COLO668 (cell line): ENCODE results near the gene GRB10.
"Not testable (repeated sequence)": the region's sequence is repeated elsewhere in the genome, so short reads cannot be mapped to it uniquely, and the experiment has no call there.

Source experiments
- DNase-seq: peaks from one replicate; lab custom pipeline; 2025; ENCODE audit not compliant: unreplicated experiment; lab: John Stamatoyannopoulos, UW

Gene GRB10

DNA sequence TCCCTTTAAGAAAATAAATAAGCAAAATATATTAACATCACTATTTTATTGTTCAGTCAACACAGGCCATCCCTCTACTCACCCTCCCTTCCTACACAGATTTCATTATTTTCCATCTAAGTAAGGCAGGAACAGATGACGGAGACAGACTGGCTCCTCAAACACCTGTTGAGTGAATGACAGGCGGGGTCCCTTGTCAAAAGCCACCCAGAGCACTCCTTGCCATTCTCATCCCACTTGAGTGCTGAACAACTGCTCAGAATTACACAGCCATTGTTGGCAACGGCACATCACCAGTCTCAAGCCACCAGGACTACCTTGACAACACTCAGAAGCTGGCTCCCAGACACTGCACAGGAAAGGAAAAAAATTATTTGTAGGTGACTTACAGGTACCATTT, 3.3 kb downstream of the GRB10 start:
- no peak for DNase-seq

DNA sequence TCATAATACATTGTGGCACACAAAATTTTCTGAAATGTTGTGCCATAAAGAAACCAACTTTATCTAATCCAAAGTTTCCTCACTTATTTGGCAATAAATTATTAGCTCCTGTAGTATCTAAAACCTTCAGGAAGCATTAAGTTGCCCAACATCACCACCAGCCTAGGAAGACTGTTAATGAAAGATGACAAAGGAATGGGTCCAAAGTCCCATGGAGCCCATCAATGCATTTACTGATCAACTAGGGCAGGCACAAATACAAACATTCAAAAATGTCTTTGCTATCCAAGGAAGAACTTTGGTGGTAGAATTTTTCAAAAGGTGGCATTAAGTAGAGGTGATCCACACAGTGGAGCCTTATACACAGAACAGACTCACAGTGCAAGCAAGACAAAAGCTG, 4.5 kb downstream of the GRB10 start:
- no peak for DNase-seq

DNA sequence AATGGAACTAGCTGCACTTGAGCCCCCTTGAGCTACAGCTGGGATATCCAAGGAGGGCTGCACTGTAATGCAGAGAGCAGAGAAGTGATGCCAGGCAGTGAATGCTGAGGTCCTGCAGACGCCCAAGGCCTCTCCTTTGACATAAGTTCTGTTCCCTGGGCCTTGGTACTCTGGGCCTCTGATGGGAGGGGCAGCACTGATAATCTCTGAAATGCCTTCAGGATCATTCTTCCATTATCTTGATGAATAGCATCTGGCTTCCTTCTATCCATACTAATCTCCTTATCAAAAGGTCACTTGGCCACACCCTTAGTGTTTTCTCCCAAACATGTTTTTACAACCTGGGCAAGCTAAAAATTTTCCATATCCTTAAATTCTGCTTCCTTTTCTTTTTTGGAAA, 6.9 kb downstream of the GRB10 start:
- no peak for DNase-seq

DNA sequence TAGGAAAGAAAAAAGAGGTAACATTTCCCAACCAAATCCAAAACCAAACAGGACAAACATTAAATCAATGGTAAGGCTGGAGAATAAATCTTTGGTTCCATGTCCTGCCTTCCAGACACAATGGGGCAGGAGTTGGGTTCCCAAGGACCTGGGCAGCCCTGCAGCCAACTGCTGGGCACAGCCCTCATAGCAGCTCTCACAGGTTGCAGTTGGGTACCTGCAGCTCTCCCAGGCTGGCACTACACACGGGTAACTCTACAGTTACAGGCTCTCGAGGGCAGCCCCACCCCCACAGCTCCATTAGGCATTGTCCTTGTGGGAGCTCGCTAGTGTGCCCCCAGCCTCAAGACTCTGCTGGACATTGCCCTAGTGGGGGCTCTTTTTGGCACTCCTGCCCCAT, 7.5 kb downstream of the GRB10 start:
- no peak for DNase-seq

DNA sequence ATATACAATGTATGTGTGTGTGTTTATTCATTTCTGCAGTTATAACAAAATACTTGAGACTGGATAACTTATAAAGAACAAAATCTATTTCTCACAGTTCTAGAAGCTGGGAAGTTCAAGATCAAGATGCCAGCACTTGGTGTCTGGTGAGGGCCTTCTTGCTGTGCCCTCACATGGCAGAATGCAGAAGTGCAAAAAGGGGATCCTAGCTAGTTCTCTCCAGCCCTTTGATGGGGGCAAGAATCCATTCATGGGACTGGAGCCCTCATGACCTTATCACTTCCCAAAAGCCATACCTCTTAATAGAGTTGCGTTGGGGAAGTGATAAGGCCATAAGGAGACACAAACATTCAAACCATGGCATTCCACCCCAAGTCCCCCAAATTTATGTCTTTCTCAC, 8.4 kb downstream of the GRB10 start:
- DNase-seq, result no peak

DNA sequence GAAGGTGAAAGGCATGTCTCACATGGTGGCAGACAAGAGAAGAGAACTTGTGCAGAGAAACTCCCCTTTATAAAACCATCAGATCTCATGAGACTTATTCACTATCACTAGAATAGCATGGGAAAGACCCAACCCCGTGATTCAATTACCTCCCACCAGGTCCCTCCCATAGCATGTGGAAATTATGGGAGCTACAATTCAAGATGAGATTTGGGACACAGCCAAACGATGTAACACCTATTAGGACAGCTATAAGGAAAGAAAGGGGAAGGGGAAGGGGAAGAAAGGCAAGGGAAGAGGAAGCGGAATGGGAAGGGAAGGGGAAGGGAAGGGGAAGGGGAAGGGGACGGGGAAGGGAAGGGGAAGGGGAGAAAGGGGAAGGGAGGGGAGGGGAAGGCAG, 9.6 kb downstream of the GRB10 start:
- DNase-seq, result not testable (repeated sequence)

DNA sequence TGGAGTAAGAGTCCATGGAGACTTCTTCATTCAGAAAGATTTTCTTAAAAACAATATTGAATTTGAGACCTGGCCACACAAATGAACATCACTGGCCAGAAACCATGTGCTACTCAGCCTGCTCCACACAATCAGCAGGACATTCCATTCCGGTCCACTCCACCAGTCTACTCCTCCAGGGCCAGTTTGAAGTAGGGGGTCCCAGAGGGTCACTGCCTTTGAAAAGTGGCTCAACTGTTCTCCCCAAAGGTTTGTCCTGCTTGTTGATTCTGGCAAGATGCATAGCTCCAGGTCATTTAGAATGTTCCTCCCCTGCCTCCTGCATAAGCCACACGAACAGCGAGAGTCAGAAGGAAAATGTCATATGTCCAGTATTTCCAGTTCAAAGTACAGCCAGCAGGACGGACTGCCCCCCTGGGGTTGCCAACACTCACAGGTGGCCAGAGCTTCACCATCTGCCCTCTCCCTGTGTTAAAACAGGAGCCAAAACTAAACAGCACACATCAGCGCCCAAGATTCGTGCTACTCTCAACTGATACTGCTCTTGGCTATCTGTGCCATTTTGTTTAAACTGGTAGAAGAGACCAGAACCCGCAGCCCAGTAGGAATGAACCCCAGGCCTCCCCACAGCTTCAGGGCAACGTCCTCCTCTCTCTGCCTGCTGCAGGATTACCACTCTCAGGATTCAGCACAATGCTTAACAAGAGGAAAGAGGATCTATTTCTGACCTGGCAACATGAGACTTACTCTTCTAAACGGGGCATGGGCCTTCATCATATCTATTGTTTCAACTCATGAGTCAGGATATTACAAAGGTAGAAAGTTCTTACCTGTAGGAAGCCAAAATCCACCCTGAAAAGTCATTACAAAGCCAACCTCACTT, 11.3 kb downstream of the GRB10 start:
- DNase-seq, result no peak

DNA sequence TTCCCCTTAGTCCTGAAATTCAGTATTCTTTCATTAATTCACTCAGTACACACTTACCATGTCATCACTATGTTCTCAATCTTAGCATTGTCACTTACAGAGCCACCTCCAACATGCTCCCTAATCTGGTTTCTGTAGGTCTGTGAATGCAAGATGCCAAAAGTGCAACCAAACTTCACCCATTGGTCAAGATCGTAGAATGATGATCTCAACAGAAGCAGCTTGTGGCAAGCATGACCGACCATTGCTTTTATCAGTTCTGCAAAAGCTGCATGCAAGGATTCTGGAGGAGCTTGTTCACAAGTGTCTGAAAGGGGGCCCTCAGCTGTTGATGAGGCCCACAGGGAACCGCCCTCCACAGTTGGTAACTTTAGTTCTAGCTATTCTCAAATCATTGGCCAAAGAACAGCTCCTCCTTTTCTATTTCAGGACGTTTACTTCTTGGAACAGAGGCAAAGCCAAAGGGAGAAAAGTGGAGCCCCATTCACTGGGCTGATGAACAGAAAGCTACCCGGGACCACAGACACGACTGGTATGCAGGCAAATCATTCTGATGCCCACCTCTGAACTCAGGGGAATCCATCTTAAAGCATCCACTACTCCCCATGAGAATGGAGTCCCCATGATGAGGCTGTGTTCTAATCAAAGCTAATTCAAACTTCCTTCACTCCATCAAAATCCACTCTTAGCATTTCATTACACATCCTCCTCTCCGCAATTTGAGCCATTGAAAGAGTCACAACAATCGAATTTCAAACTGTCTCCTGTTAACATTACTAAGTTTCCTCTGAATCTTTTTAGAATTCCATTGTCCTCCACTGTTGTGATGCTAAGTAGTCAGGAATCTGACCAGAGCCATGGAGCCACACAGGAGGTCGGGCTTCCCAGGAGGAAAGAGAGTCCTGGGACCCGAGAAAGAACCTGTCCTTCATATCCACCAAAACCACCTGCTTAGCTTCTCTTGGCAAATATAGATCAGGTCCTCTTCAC, 13.9 kb downstream of the GRB10 start:
- no peak for DNase-seq

DNA sequence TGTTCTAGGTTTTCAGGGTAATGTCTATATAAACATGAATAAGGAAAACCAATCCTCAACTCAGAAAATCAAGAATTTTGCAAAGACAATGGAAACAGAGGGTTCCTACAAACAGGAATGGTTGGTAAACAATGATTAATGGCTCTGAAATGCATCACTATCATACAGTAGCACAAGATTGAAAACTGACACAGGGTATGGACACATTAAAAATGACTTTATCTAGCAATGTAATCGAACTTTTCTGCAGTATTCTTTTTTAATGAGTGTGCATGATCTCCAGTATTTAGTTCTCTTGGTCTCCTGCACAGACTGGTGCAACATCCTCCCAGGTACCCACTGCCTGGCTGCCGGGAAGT, 15.9 kb downstream of the GRB10 start:
- DNase-seq, result no peak

DNA sequence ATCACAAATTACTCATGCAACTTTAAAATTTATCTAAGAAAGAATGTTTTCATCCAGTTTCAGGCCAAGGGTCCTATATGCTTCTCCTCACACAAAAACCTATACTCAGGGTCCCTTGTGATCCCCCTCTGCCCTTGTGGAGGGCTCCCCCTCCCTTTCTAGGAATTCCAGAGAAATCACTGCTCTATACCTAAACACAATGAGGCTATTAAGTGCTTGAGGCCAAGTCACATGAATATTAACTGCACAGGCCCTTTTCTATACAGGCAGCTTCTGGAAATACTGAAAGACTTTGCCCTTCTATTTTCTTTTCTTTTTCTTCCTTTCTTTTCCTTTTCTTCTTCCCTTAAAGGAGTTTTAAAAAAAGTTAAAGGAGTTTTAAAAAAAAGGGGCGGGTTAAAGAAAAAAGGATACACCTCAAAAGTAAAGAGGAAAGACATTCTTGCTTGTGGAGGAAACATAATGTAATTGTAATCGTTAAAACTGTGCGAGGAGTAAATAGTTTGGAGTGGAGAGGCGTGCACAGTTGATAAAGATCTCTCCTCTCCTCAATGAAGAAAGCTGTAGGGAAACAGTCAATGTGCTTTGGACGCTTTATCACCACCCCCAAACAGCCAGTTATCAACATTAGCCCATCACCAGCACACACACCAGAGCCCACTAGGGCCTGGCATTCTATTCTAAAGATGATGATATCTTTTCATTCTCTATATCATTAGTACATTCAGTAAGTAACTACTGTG, 16.4 kb downstream of the GRB10 start:
- DNase-seq, result no peak

DNA sequence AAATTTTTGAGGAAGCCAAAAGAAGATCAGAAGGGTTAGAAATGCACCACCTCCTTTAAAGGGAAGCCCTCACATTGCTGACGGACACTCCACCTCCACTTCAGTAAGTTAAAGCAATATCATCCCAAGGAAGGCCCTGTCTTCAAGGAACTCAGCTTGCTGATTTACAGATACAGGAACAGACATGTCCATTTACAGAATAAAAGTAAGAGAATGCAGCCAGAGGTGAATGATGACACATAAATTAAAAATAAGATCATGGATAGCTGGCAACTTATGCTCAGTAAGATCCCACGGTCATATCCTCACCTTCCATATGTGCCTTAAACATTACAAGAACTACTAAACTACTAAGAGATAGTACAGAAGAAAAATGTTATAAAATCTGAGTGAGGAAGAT, 20.4 kb downstream of the GRB10 start:
- no peak for DNase-seq

DNA sequence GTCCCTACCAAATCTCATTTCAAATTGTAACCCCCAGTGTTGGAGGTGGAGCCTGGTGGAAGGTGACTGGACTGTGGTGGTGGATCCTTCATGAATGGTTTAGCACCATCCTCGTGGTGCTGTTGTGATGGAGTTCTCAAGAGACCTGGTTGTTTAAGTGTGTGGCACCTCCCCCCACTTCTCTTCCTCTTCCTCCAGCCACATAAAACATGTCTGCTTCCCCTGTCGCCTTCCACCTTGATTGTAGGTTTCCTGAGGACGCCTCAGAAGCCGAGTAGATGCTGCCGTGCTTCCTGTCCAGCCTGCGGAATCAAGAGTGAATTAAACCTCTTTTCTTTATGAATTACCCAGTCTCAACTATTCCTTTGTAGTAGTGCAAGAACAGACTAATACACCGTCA, 21.0 kb downstream of the GRB10 start:
- DNase-seq, result no peak

DNA sequence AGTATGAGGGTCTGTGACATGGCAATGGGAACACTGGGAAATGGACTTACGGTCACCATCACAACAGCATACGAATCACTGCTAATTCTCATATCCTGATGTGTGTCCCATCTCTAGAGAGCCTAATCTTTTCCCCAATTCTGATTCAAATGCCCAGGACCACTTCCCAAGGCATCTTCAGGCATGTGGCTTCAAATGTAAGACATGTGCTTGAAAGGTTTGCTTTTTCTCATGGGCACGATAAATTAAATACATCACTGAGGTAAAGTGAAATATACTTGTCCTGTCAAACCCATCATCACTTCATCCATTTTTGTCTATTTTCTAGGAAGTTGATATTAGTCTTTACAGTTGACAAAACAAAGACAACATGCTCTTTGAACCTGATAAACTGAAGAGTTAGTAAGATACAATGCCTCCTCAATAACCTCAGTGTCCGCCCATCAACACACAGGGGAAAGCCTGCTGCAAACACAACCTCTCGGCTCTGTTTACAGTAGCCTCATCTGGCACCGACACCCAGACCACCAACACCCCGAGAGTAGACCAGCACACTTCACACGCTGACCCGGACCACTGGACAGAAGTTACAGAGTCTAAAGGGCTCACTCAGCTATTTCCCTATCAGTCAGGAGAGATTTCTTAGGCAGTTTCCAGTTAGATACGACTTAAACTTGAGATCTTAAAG, 24.8 kb downstream of the GRB10 start:
- DNase-seq, result no peak

DNA sequence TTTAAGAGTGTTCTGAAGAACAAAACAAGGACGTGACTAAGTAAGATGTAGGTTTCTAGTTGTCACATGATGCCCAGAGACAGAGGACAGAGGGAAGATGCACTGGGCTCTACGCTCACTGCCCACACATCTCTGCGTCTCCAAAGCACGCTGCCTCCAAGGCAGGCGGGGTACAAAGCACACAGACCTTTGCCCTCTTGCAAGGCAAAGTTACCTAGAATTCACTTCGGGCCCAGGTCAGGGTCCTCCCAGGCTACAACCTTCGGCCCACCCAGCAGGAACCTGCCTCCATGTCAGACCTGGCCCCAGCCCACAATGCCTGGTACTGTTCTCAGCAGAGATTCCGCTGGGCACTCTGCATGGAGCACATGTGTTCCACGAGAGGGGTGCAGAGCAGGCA, 26.5 kb downstream of the GRB10 start:
- no peak for DNase-seq

DNA sequence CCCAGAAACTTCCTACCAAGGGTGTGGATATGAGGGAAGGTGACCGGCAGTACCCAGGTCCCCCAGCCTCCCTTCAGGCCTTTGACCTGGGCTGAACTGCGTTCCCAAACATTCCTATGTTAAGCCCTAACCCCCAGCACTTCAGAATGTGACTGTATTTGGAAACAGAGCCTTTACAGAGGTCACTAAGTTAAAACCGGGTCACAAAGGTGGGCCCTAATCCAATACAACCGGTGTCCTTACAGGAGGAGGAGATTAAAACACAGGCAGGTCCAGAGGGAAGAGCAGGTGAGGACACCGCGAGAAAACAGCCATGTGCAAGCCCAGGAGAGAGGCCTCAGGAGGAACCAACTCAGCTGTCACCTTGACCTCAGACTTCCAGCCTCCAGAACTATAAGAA, 28.0 kb downstream of the GRB10 start:
- no peak for DNase-seq

DNA sequence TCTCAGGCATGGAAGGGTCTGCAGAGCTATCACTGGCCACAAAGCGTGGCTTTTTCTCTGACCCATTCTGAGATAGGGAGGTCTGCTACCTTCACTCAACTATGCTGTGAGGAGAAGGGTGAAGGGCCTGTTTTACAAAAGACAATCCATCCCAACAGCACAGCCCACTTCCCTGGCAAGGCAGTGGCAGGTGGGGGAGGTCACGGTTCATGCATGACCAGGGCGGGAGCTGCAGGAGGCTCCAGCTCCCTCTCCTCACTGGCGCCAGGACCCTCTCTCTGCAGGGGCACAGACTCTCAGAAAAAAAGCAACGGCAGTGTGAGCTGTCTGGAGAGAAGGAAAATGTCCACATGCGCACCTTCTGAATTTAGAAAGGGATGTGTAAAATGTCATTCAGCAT, 28.5 kb downstream of the GRB10 start:
- DNase-seq, result no peak

DNA sequence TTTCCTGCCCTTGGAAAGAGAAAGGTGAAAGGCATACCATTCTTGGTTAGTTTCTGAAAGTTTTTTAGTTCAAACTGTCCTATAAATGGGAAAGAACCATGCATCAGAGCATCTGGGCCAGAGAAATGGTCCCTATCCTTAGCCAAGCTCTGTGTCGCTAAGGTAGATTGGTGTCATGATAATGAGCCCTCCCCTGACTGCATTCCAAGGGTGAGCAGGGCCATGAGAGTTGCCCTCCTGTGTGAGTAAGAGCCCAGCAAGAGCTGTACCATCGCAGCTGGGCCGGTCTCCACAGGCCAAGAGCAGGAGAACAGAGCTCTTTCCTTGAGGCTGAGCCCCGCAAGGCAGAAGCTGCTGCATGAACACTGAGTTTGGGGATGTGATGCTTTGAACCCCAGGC, 30.3 kb downstream of the GRB10 start:
- no peak for DNase-seq

DNA sequence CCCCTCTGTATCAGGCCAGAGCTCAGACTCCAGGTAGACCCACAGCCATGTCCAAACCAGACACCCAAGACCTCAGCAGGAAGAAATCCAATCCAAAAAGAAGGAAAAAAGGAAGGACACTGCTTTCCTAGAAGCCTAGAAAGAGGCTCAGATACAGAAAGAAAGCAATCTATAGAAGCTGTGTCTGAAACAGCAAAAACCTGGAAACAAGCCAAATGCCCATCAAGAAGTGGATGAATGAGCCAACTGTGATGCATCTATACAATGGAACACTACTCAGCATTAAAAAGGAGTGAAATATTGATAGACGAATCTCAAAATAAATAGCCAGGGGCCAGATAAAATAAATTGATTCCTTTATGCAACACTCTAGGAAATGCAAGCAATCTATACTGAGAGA, 31.6 kb downstream of the GRB10 start:
- no peak for DNase-seq

DNA sequence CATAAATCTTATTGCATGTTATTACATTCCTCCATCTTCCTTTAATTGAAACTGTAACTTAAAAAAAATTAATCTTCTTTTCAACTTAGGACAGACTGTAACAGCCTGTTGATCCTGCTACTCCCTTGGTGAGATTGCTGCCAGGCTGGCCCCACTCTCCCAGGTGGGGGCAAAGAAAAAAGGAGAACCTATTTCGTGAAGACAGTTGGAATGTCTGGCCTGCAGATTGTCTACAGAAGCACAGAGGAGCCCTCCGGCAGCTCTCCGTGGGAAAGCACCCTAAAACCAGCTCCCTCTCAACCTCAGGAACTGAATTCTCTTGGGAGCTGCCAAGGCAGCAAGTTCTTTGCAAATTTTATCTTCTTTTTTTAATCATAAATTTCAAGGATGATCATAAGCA, 32.8 kb downstream of the GRB10 start:
- DNase-seq, result no peak

DNA sequence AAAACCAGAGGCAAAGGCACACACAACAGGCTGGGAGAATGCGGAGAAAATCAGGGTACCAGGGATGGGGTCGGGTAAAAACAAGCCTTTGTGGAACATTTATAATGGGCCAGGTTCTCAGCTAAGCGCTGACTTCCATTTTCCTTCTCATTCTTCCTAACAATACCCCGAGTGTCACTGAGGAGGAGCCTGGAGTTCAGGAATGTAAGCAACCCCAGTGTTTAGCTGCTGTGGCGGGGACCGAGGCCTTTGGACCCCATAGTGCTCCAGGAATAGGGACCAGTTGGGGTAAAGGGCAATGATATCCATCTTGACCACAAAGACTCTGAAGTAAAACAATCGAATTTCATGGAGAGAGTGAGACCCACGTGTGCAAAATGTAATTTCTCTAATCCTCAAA, 34.2 kb downstream of the GRB10 start:
- DNase-seq, result no peak

DNA sequence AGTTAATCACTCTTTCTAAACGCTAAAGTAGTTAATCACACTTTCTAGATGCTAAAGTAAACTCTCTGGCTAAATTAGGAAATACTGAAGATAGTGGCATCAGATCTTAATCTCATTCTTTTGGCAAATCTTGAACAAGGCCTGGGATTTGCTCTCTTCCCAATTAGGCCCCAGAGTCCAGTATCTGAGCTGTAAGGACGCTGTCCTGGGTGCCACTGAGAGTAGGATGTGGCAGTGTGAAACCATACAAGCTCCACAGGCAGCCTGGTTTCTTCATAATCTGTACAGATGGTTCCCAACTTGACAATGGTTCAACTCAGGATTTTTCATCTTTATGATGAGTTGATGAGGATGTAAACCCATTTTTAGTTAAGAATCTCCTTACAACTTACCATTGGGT, 36.9 kb downstream of the GRB10 start:
- DNase-seq, result no peak
